DOHH2 (cell line): ENCODE results near the gene PSMD6.

Experiments used
- EZH2phosphoT487 ChIP-seq: fragments of 200-600 bp; sonication (generic); IDR thresholded peaks from 2 replicates; pipeline ENCODE4 v1.6.1; 2017; ENCODE audit warnings: borderline replicate concordance, mild to moderate bottlenecking, antibody characterized with exemption, low read length, moderate library complexity, mixed read lengths
- TF ChIP-seq, protein P1 (sequence below): fragments of 200-600 bp; sonication (generic); IDR thresholded peaks from one replicate; pipeline ENCODE4 v1.5.1; 2014; ENCODE audit warnings: antibody characterized with exemption, mild to moderate bottlenecking, low read depth, low read length; ENCODE audit not compliant: poor library complexity, severe bottlenecking

DNA sequence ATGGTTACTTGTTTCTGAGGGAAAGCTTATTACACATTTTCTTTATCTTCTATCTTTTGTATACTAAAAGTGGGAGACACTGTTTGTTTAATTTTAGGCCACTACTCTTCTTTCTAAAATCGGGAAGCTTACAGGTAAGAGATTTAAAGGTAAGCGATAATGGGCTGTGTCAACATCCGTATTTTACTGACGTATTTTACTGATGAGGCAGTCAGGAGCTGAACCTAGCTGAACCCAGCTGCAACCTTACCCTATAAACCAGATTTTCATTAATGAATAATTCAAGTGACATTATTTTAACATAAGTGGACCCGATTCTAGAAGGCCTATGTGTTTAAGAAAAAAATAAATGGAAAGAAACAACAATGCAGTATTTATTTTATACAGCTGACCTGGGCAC is 13.1 kb downstream of the PSMD6 start:
- TF ChIP-seq, protein P1, sequence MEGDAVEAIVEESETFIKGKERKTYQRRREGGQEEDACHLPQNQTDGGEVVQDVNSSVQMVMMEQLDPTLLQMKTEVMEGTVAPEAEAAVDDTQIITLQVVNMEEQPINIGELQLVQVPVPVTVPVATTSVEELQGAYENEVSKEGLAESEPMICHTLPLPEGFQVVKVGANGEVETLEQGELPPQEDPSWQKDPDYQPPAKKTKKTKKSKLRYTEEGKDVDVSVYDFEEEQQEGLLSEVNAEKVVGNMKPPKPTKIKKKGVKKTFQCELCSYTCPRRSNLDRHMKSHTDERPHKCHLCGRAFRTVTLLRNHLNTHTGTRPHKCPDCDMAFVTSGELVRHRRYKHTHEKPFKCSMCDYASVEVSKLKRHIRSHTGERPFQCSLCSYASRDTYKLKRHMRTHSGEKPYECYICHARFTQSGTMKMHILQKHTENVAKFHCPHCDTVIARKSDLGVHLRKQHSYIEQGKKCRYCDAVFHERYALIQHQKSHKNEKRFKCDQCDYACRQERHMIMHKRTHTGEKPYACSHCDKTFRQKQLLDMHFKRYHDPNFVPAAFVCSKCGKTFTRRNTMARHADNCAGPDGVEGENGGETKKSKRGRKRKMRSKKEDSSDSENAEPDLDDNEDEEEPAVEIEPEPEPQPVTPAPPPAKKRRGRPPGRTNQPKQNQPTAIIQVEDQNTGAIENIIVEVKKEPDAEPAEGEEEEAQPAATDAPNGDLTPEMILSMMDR, result no peak
- TF ChIP-seq EZH2phosphoT487, result no peak
